ENCODE measurements around the gene TRAF5.
"Not testable (repeated sequence)": the region's sequence is repeated elsewhere in the genome, so short reads cannot be mapped to it uniquely, and the experiment has no call there.

Gene TRAF5, protein sequence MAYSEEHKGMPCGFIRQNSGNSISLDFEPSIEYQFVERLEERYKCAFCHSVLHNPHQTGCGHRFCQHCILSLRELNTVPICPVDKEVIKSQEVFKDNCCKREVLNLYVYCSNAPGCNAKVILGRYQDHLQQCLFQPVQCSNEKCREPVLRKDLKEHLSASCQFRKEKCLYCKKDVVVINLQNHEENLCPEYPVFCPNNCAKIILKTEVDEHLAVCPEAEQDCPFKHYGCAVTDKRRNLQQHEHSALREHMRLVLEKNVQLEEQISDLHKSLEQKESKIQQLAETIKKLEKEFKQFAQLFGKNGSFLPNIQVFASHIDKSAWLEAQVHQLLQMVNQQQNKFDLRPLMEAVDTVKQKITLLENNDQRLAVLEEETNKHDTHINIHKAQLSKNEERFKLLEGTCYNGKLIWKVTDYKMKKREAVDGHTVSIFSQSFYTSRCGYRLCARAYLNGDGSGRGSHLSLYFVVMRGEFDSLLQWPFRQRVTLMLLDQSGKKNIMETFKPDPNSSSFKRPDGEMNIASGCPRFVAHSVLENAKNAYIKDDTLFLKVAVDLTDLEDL

GRCh38 chr1:211326528-211327345, at the start of gene TRAF5:
TSS of gene TRAF5 (plus strand) at chr1:211326833. CDS start at chr1:211353240, 26,407 bp downstream.
- DNase-seq (ENCODE audit: low read depth): no peak

DNA sequence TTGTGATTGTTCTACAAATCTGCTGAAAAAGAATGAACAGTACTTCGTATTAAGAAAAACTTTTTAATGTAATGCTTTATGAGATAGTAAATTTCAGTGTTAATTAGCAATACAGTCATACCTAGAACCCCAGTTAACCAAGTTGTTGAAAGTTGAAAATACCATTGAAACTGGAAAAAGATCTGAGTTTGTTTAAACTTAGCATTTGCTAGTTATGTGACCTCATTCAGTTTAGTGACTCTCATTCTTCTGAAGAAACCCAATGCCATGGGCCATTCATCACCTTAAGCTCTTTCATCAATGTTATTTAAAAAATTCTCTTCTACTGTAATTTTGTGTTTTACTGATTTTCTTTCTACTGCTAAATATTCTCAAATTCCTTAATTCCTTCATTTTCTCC, 47.3 kb upstream of the TRAF5 start:
- no peak for DNase-seq (ENCODE audit: low read depth)

DNA sequence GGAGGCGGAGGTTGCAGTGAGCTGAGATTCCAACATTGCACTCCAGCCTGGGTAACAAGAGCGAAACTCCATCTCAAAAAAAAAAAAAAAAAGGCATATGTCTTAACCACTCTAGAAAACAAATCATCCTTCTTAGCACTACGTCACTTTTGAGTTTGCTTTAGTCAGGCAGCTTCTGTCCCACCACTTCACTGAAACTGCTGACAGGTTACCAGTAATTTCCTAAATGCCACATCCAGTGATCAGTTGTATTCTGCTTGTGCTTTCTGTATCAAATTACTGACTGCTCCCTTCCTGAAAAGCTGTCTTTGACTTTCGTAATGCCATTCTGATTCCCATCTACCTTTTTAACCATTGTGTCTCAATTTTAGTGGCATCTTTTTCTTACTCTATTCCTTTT, 45.7 kb upstream of the TRAF5 start:
- no peak for DNase-seq (ENCODE audit: low read depth)

DNA sequence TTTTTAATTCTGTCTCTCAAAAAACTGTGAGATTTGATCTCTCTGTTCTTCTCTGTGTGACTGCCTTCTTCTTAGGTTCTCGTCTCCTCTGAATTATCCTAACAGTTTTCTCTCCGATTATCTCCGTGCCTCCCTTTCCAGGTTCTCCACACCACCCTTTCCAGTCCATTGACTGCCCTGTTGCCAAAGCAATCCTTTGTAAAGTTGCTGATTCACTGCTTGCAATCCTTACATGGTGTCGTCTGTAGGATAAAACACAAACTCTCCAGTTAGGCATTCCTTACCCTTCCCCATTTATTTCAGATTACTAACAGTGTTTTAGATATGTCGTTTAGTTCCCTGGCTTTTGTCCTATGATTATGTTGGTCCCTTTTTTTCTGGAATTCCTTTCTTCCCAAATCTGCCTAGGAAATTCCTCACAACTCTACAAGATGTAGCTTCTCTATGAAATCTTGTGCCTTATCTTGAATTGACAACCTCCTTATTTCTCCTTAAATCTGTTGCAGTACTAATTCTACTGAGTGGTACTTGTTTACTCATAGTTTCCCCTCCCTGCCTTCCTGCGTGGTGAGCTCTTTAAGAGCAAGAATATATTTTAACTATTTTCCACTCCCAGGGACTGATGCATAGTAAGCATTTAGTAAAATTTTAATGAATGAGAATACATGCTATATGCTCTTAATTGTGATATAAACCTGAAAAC, 45.2 kb upstream of the TRAF5 start:
- no peak for DNase-seq (ENCODE audit: low read depth)

GRCh38 chr1:211282023-211282373, 44.6 kb upstream of the TRAF5 start:
- no peak for DNase-seq (ENCODE audit: low read depth)

DNA sequence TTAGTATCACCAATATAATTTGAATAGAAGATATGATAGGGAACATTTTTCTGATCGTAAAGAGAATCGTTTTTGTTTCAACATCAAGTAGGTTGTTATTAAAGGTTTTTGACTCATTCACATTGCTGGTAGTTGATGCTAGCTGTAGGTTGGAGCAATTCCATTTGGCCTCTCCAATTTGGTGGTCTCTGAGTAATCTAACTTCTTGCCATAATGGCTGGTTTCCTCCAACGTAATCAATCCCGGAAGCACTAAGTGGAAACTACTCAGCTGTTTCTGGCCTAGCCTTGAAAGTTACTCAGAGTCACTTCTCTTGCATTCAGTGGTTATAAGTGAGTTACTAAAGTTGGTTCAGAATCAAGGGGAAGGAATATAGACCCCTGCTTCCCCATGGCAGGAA, 41.4 kb upstream of the TRAF5 start:
- DNase-seq (ENCODE audit: low read depth): no peak

GRCh38 chr1:211287218-211287617, 39.4 kb upstream of the TRAF5 start:
- DNase-seq (ENCODE audit: low read depth): no peak

DNA sequence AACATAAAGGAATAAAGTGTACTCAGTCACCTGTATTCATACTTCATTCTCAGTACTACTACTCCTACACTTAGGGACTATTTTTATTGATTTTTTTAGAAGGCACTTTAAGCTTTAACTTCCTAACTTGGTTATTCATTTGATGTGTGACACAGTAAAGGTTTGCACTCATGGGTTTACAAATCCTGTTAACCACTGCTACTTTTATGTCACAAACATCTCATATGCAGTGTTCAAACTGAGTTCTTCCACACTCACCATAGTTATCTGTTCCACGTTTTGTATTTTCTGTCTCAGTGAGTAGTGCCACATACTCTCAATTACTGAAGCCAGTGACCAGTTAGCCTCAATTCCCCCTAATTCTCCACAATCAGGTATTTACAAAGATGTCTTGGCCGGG, 34.2 kb upstream of the TRAF5 start:
- no peak for DNase-seq (ENCODE audit: low read depth)

DNA sequence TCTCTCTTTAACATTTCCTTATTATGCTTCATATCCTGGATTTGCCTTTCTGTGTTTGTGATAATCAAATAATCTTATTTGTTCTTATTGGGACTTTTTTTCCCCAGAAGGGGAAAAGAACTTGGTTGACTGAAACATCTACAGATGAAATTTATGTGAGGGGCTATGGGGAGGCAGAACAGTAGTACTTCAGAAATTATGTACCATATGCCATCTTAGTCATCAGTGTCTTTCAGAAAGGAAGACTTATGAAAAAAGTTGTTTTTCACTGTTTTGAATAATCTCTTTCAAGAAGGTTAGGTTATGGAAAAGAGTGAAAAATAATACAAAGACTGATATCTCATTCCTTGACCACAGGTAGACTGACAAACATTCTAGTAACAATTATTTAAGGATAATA, 30.2 kb upstream of the TRAF5 start:
- DNase-seq (ENCODE audit: low read depth): no peak

DNA sequence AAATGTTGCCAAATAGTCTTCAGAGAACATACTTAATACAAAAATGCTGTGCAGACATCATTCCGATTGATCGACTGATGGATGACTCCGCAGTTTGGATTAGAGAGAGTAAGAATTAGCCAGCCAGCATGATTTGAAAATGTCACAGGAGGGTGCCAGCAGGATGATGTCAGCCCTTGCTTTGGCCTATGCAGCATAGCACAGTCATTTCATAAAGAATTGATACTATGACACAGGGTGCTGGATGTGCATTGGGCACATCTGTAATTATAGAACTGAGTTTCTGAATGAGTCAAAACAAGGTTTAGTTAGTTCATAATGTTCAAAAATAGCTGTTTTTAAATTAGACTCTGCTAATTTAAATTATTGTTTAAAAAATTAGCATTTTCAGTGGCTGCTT, 21.6 kb upstream of the TRAF5 start:
- no peak for DNase-seq (ENCODE audit: low read depth)

- DNase-seq (ENCODE audit: low read depth): no peak
Observed at GRCh38 chr1:211309617-211310016, 17.0 kb upstream of the TRAF5 start.

GRCh38 chr1:211313392-211313791, 13.2 kb upstream of the TRAF5 start:
- DNase-seq (ENCODE audit: low read depth): no peak

GRCh38 chr1:211318576-211319280, 7.9 kb upstream of the TRAF5 start:
- DNase-seq (ENCODE audit: low read depth): no peak

DNA sequence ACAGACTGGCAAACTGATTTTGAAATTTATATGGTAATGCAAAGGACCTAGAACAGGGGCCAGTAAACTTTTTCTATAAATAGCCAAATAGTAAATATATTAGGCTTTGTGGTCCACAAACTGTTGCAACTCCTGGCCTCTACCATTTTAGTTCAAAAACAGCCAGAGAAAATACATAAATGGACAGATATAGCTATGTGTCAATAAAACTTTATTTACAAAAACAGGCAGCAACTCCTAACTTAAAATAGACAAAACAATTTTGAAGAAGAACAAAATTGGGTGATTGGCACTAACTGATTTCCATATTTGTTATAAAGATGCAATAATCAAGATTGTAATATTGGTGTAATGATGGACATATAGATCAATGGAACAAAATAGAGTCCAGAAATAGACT, 6.7 kb upstream of the TRAF5 start:
- no peak for DNase-seq (ENCODE audit: low read depth)

DNA sequence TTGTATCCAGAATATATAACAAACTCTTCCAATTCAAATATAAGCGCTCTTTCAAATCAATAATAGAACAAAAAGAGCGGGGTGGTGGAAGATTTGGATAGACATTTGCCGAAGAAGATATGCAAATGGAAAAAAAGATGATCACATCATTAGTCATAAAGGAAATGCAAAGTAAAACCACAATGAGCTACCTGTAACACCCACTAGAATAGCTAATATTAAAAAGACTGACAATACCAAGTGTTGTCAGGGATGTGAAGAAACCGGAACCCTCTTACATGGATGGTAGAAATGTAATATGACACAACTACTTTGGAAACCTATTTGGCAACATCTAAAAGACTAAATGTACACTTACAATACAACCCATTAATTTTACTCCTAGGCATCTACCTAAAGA, 5.7 kb upstream of the TRAF5 start:
- no peak for DNase-seq (ENCODE audit: low read depth)

DNA sequence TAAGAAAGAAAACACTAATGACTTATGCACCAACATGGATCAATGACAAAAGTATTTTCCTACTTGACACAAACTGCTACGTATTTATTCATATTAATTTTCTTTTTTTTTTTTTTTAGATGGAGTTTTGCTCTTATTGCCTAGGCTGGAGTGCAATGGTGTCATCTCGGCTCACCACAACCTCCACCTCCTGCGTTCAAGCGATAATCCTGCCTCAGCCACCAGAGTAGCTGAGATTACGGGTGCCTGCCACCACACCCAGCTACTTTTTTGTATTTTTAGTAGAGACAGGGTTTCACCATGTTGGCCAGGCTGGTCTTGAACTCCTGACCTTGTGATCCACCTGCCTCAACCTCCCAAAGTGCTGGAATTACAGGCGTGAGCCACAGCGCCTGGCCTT, 5.0 kb upstream of the TRAF5 start:
- not testable (repeated sequence) for DNase-seq (ENCODE audit: low read depth)

DNA sequence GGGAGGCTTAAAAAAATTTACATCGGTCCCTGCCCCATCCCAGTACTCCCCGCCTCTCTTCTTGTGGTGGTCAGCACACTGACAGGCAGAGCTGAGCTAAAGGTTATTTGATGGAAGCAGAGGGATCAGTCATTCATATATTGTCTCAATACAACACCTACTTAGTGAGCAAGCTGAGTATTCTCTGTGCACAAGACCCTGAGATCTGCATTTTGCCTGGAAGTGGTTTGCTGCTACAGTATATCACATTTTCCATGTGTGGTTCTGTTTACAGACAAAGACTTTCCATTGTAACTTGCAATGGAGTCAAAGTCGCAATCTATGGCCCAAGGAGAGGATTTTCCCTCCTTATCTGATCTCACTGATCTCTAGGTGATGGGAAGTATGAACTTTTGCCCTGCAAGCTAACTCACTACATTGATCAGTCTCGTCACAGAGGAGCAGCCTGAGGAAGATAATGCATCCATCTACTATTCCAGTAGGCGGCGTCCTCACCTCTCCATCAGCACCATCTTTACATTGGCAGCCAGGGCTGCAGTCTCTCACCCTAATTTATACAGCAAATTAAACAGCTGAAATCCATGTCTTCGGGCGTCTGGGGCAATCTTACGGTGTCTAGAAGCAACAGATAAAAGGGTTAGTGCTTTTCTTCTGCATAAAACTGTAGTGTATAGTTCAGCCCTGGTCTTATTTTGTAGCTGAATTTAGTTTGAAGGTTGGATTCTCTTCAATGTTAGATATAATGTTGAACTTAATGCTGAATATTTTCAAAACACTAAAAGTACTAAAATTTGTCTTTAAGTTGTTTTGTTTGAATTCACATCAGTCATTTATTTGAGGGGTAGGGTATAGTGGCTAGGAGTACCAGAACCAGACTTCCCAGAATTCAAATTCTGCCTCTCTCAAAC, 3.2 kb upstream of the TRAF5 start:
- DNase-seq (ENCODE audit: low read depth): peak; percentile 55

DNA sequence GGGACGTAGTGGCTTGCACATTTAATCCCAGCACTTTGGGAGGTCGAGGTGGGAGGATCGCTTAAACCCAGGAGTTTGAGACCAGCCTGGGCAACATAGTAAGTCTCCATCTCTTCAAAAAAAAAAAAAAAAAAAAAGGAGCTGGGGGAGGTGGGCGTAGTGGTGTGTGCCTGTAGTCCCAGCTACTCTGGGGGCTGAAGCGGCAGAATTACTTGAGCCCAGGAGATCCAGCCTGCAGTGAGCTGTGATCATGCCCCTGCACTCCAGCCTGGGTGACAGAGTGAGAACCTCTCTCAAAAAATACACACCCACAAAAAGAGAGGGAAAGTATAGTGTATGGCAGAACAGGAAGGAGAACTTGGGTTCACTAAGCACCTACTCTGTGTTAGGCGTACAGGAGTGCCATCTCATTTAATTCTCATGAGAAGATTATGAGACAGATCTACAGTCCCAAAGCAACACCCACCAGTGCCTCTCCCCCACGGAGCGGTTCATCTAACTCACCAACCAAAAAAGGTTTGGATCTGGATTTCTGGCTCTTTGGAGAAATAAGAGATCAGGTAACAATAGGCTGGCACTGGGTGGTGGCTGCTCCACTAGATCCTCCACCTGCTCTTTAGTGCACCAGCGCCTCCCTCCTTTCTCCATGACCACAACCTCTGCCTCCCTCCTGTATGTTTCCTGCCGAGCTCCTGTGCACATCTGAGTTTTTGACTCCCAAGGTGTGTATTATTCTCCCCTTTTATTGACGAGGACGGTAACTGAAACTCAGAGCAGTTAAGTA, 1.4 kb upstream of the TRAF5 start:
- no peak for DNase-seq (ENCODE audit: low read depth)

- DNase-seq (ENCODE audit: low read depth): no peak
Observed at GRCh38 chr1:211326140-211326527, 499 bp upstream of the TRAF5 start.

- no peak for DNase-seq (ENCODE audit: low read depth)
Observed at GRCh38 chr1:211327346-211327921, 801 bp downstream of the TRAF5 start.
